ENCODE measurements around the gene SPNS1. TPM values are rescaled to one million over a fixed set of nuclear protein-coding genes. Genes with fewer than 3 reads are reported as not detected.
"Not testable (repeated sequence)": the region's sequence is repeated elsewhere in the genome, so short reads cannot be mapped to it uniquely, and the experiment has no call there.

The SPNS1 gene
- total and polyA plus RNA-seq, 4 donors = 11.5 to 20.5 (median 15.7) TPM

GRCh38 chr16:28925386-28926228 lies 49.0 kb upstream of the SPNS1 start:
- no peaks in the 10 kb centered on the region for H3K27me3 ChIP-seq (ENCODE audit: control insufficient read depth in 4 of 4, insufficient read depth in 4 of 4, low read length in 3 of 4)
- no peak for TF ChIP-seq JUND (IDR thresholded peaks at IDR 0.05)
- TF ChIP-seq YY1 (IDR thresholded peaks at IDR 0.05) = peak; percentile 80
- peak; percentile 3 for TF ChIP-seq NR2F2 (IDR thresholded peaks at IDR 0.05)
- peak; percentile 31 for TF ChIP-seq SP1 (IDR thresholded peaks at IDR 0.05)
- TF ChIP-seq RXRA (IDR thresholded peaks at IDR 0.05) = peak in 1 of 2 donors; percentile 6
- no peaks in the 10 kb centered on the region for H3K36me3 ChIP-seq (ENCODE audit: control insufficient read depth in 4 of 4, insufficient read depth in 3 of 4, low read depth in 1 of 4, low read length in 3 of 4)
- DNase-seq (ENCODE audit: low spot score) = no peak
- peak overlapping the region; percentile 16 to 82 for H3K9ac ChIP-seq (ENCODE audit: low read depth in 1 of 2, low read length in 2 of 2)
- H3K4me1 ChIP-seq (ENCODE audit: control insufficient read depth in 4 of 4, insufficient read depth in 4 of 4, low read length in 3 of 4) = peaks cover 3 to 13% (median 9%) of the 10 kb centered on the region in 4 donors
- H3K9me3 ChIP-seq (ENCODE audit: control insufficient read depth in 4 of 4, low read length in 3 of 4) = no peaks in the 10 kb centered on the region
- WGBS = 3% methylated on average over 48 of the region's 48 CpGs
- peak overlapping the region; percentile 81 to 91 (median 83) for H3K4me3 ChIP-seq (ENCODE audit: low read depth in 1 of 3, low read length in 3 of 3)
- peak overlapping the region; percentile 92 to 93 for H3K27ac ChIP-seq (ENCODE audit: low read depth in 1 of 2, low read length in 2 of 2)

GRCh38 chr16:28926284-28926683 lies 48.3 kb upstream of the SPNS1 start:
- not testable (repeated sequence) for H3K27me3 ChIP-seq (ENCODE audit: control insufficient read depth in 4 of 4, insufficient read depth in 4 of 4, low read length in 3 of 4); H3K9ac ChIP-seq (ENCODE audit: low read depth in 1 of 2, low read length in 2 of 2); H3K27ac ChIP-seq (ENCODE audit: low read depth in 1 of 2, low read length in 2 of 2); H3K9me3 ChIP-seq (ENCODE audit: control insufficient read depth in 4 of 4, low read length in 3 of 4); DNase-seq (ENCODE audit: low spot score); H3K36me3 ChIP-seq (ENCODE audit: control insufficient read depth in 4 of 4, insufficient read depth in 3 of 4, low read depth in 1 of 4, low read length in 3 of 4)
- H3K4me3 ChIP-seq (ENCODE audit: low read depth in 1 of 3, low read length in 3 of 3) = peak overlapping the region in 1 of 3 donors; percentile 91
- peaks cover 3 to 13% (median 9%) of the 10 kb centered on the region in 4 donors for H3K4me1 ChIP-seq (ENCODE audit: control insufficient read depth in 4 of 4, insufficient read depth in 4 of 4, low read length in 3 of 4)
- 78% methylated on average over 2 of the region's 2 CpGs for WGBS

- Histone ChIP-seq H3K36me3 (ENCODE audit: control insufficient read depth in 4 of 4, insufficient read depth in 3 of 4, low read depth in 1 of 4, low read length in 3 of 4) (no peaks in the 10 kb centered on the region), H3K27ac (ENCODE audit: low read depth in 1 of 2, low read length in 2 of 2) (no peak overlapping the region), H3K9ac (ENCODE audit: low read depth in 1 of 2, low read length in 2 of 2) (no peak overlapping the region), H3K27me3 (ENCODE audit: control insufficient read depth in 4 of 4, insufficient read depth in 4 of 4, low read length in 3 of 4) (no peaks in the 10 kb centered on the region), H3K4me1 (ENCODE audit: control insufficient read depth in 4 of 4, insufficient read depth in 4 of 4, low read length in 3 of 4) (peaks cover 3 to 13% (median 9%) of the 10 kb centered on the region in 4 donors), H3K9me3 (ENCODE audit: control insufficient read depth in 4 of 4, low read length in 3 of 4) (no peaks in the 10 kb centered on the region), H3K4me3 (ENCODE audit: low read depth in 1 of 3, low read length in 3 of 3) (no peak overlapping the region)
- WGBS = 91% methylated on average over 1 of the region's 1 CpG
- DNase-seq (ENCODE audit: low spot score) = no peak
- no peak for TF ChIP-seq GABPA (IDR thresholded peaks at IDR 0.05 in 1 of 2, conservative IDR thresholded peaks at IDR 0.05 in 1 of 2)
- no peak for TF ChIP-seq NR2F2 (IDR thresholded peaks at IDR 0.05)
- no peak for TF ChIP-seq EGR1 (IDR thresholded peaks at IDR 0.05; ENCODE audit: low read depth in 2 of 2)
- TF ChIP-seq REST (IDR thresholded peaks at IDR 0.05) = no peak
- TF ChIP-seq FOXA1 (IDR thresholded peaks at IDR 0.05) = no peak
- TF ChIP-seq HNF4G (IDR thresholded peaks at IDR 0.05) = no peak
- TF ChIP-seq MAX (IDR thresholded peaks at IDR 0.05) = no peak
- no peak for TF ChIP-seq TAF1 (conservative IDR thresholded peaks at IDR 0.05)
- TF ChIP-seq JUND (IDR thresholded peaks at IDR 0.05) = no peak
- TF ChIP-seq RAD21 (IDR thresholded peaks at IDR 0.05) = no peak
- no peak for TF ChIP-seq HNF4A (conservative IDR thresholded peaks at IDR 0.05)
- TF ChIP-seq CTCF (IDR thresholded peaks at IDR 0.05; ENCODE audit: low read depth, low read length, missing input control) = no peak
- no peak for TF ChIP-seq SP1 (IDR thresholded peaks at IDR 0.05)
Measured at GRCh38 chr16:28927815-28928214, 46.8 kb upstream of the SPNS1 start.

All from liver (tissue), 9 donors.